ENCODE results near the gene ZNF536. TPM values are rescaled to one million over a fixed set of nuclear protein-coding genes. Genes with fewer than 3 reads are reported as not detected.

The ZNF536 gene
- total and polyA plus RNA-seq, 10 of the 15 experiments (the other 5 are each of a cell fraction or from before 2014, with no cell fraction given): not detected

- FAIRE-seq: no peak
Observed at GRCh38 chr19:30523791-30524190, 151.6 kb downstream of the ZNF536 start.

More at GRCh38 chr19:30523791-30524190, 151.6 kb downstream of the ZNF536 start:
- Histone ChIP-seq H3K27ac (ENCODE audit: control insufficient read depth, insufficient read depth) (no peak overlapping the region), H2AFZ (ENCODE audit: control insufficient read depth, low read depth, low read length) (no peak overlapping the region), H3K4me3 (no peak overlapping the region), H3K4me1 (ENCODE audit: control insufficient read depth, insufficient read depth, low read length) (no peaks in the 10 kb centered on the region), H3K79me2 (ENCODE audit: control insufficient read depth, insufficient read depth, low read length) (no peaks in the 10 kb centered on the region), H3K9ac (ENCODE audit: control insufficient read depth, insufficient read depth, low read length) (no peak overlapping the region), H3K27me3 (replicated peaks in 1 of 2; ENCODE audit: control insufficient read depth in 2 of 2, insufficient read depth in 2 of 2, low read length in 1 of 2) (no peaks in the 10 kb centered on the region), H4K20me1 (ENCODE audit: control insufficient read depth, insufficient read depth) (no peaks in the 10 kb centered on the region), H3K9me3 (replicated peaks; ENCODE audit: control insufficient read depth, insufficient read depth, low read length) (no peaks in the 10 kb centered on the region), H3K36me3 (ENCODE audit: control insufficient read depth in 2 of 2, insufficient read depth in 2 of 2, low read length in 1 of 2) (no peaks in the 10 kb centered on the region), H3K4me2 (ENCODE audit: control insufficient read depth, insufficient read depth) (no peak overlapping the region)
- ChIA-PET POLR2A (no interaction called here), RAD21 (ENCODE audit: unreplicated experiment) (no interaction called here), SMC1A (ENCODE audit: uncharacterized antibody, unreplicated experiment) (no interaction called here), CTCF (no interaction called here)
- no peak for TF ChIP-seq RELA (IDR thresholded peaks at IDR 0.05; ENCODE audit: borderline replicate concordance, partially characterized antibody)
- TF ChIP-seq PAX5 (IDR thresholded peaks at IDR 0.05; ENCODE audit: borderline replicate concordance, low read depth, low read length): no peak
- no peak for TF ChIP-seq RUNX3 (IDR thresholded peaks at IDR 0.05; ENCODE audit: low read length)
- no peak for TF ChIP-seq CHD4 (IDR thresholded peaks at IDR 0.05)
- TF ChIP-seq BACH1 (IDR thresholded peaks at IDR 0.05; ENCODE audit: borderline replicate concordance): no peak
- TF ChIP-seq CBFB (IDR thresholded peaks at IDR 0.05; ENCODE audit: low read depth): no peak
- TF ChIP-seq MXI1 (IDR thresholded peaks at IDR 0.05; ENCODE audit: low read depth, low read length): no peak
- TF ChIP-seq STAT3 (IDR thresholded peaks at IDR 0.05; ENCODE audit: low read depth, low read length): no peak
- TF ChIP-seq ZBTB4 (CRISPR knock-in tag; IDR thresholded peaks at IDR 0.05): no peak
- TF ChIP-seq GABPA (IDR thresholded peaks at IDR 0.05; ENCODE audit: low read depth): no peak
- intact Hi-C loops (cut with micrococcal nuclease; ENCODE audit: unreplicated experiment): no loop called here
- no TSS peak for BruUV-seq (replicated peaks)
- in situ Hi-C loops (cut with MboI): no loop called here
- ATAC-seq: no peak
- 9% methylated on average over 10 of the region's 10 CpGs for WGBS (ENCODE audit: insufficient coverage, insufficient replicate concordance, low lambda C conversion rate, missing lambda C conversion rate)
- DNase-seq (ENCODE audit: low read depth, low spot score): no peak
